HEK293 (cell line): ENCODE data around the gene ATG101.

Experiments used
- CTCF ChIA-PET: fragments of 350-600 bp; formaldehyde crosslinking; extraction: SDS; loops from one replicate; lab custom pipeline; 2021; ENCODE audit warnings: antibody characterized with exemption; lab: Yijun Ruan, JAX
- POLR2A ChIA-PET: fragments of 300-600 bp; formaldehyde crosslinking; extraction: SDS; loops from one replicate; lab custom pipeline; 2020; ENCODE audit warnings: antibody characterized with exemption, inconsistent platforms; lab: Yijun Ruan, JAX
- H3K27ac ChIP-seq: fragments of 200-500 bp; sonication (Bioruptor generic); 2 replicates; pipeline ENCODE4 v1.5.1; 2014; ENCODE audit warnings: low read depth, low read length, control low read depth, inconsistent platforms; ENCODE audit errors: extremely low read depth
- H3K36me3 ChIP-seq, 2 experiments: fragments of 200-500 bp in 1 of 2; sonication (Bioruptor generic) in 1 of 2; 1 replicate in 1 of 2; 2 replicates in 1 of 2; pipeline ENCODE4 v1.5.1; 2014 to 2017; ENCODE audit warnings: inconsistent platforms in 2 of 2, low read length in 2 of 2; ENCODE audit not compliant: control insufficient read depth in 2 of 2, insufficient read depth in 1 of 2
- H3K4me1 ChIP-seq: fragments of 200-500 bp; sonication (Bioruptor generic); 2 replicates; pipeline ENCODE4 v1.5.1; 2014; ENCODE audit warnings: mild to moderate bottlenecking, low read length, inconsistent platforms; ENCODE audit not compliant: control insufficient read depth, insufficient read depth
- H3K4me3 ChIP-seq: 2 replicates; pipeline ENCODE4 v1.5.1; 2011; ENCODE audit warnings: low read depth, mild to moderate bottlenecking, control low read depth, low read length, moderate library complexity
- H3K9me3 ChIP-seq: fragments of 200-500 bp; sonication (Bioruptor generic); 2 replicates; pipeline ENCODE4 v1.5.1; 2014; ENCODE audit warnings: low read depth, low read length, inconsistent platforms; ENCODE audit not compliant: control insufficient read depth, insufficient read depth
- HIC1 ChIP-seq: fragments of 450-650 bp; formaldehyde crosslinking; IDR thresholded peaks from 2 replicates; pipeline ENCODE4 v1.5.1; 2016; ENCODE audit warnings: missing biosample characterization, missing genetic modification characterization
- HOXA7 ChIP-seq: sonication (generic); formaldehyde crosslinking; IDR thresholded peaks from 2 replicates; pipeline ENCODE4 v1.8.1; 2022; ENCODE audit warnings: missing genetic modification reagents, borderline replicate concordance
- KLF1 ChIP-seq: fragments of 450-650 bp; formaldehyde crosslinking; IDR thresholded peaks from 2 replicates; pipeline ENCODE4 v1.5.1; 2016; ENCODE audit warnings: missing biosample characterization, missing genetic modification characterization
- MYNN ChIP-seq: fragments of 450-650 bp; formaldehyde crosslinking; IDR thresholded peaks from 2 replicates; pipeline ENCODE4 v1.5.1; 2016; ENCODE audit warnings: missing biosample characterization, missing genetic modification characterization, borderline replicate concordance
- ZBTB21 ChIP-seq: fragments of 450-650 bp; formaldehyde crosslinking; IDR thresholded peaks from 2 replicates; pipeline ENCODE4 v1.5.1; 2017; ENCODE audit warnings: missing biosample characterization, missing genetic modification characterization
- ZFHX2 ChIP-seq: fragments of 450-650 bp; formaldehyde crosslinking; conservative IDR thresholded peaks from 2 replicates; pipeline ENCODE4 v1.5.1; 2016; ENCODE audit warnings: missing biosample characterization, missing genetic modification characterization
- ZFP37 ChIP-seq: fragments of 450-650 bp; formaldehyde crosslinking; IDR thresholded peaks from 2 replicates; pipeline ENCODE4 v1.5.1; 2016; ENCODE audit warnings: missing biosample characterization, missing genetic modification characterization
- ZNF133 ChIP-seq: fragments of 450-650 bp; formaldehyde crosslinking; IDR thresholded peaks from 2 replicates; pipeline ENCODE4 v1.5.1; 2016; ENCODE audit warnings: missing biosample characterization, missing genetic modification characterization
- ZNF16 ChIP-seq: fragments of 450-650 bp; formaldehyde crosslinking; IDR thresholded peaks from 2 replicates; pipeline ENCODE4 v1.5.1; 2016; ENCODE audit warnings: low read depth, missing biosample characterization, missing genetic modification characterization
- ZNF23 ChIP-seq: fragments of 450-650 bp; formaldehyde crosslinking; IDR thresholded peaks from 2 replicates; pipeline ENCODE4 v1.5.1; 2016; ENCODE audit warnings: missing biosample characterization, missing genetic modification characterization, borderline replicate concordance
- ZNF266 ChIP-seq: fragments of 450-650 bp; formaldehyde crosslinking; IDR thresholded peaks from 2 replicates; pipeline ENCODE4 v1.5.1; 2016; ENCODE audit warnings: missing biosample characterization, missing genetic modification characterization, low read depth
- ZNF423 ChIP-seq: fragments of 450-650 bp; formaldehyde crosslinking; IDR thresholded peaks from 2 replicates; pipeline ENCODE4 v1.5.1; 2016; ENCODE audit warnings: missing biosample characterization, missing genetic modification characterization
- ZNF449 ChIP-seq: fragments of 450-650 bp; formaldehyde crosslinking; IDR thresholded peaks from 2 replicates; pipeline ENCODE4 v1.5.1; 2017; ENCODE audit warnings: missing biosample characterization, mild to moderate bottlenecking, missing genetic modification characterization, moderate library complexity
- ZNF610 ChIP-seq: fragments of 450-650 bp; formaldehyde crosslinking; IDR thresholded peaks from 2 replicates; pipeline ENCODE4 v1.5.1; 2016; ENCODE audit warnings: missing biosample characterization, missing genetic modification characterization, borderline replicate concordance
- ZNF837 ChIP-seq: fragments of 450-650 bp; formaldehyde crosslinking; IDR thresholded peaks from 2 replicates; pipeline ENCODE4 v1.5.1; 2016; ENCODE audit warnings: missing biosample characterization, missing genetic modification characterization
- ZSCAN23 ChIP-seq: fragments of 450-650 bp; formaldehyde crosslinking; IDR thresholded peaks from 2 replicates; pipeline ENCODE4 v1.5.1; 2016; ENCODE audit warnings: missing biosample characterization, missing genetic modification characterization
- TF ChIP-seq, protein P1 (sequence below): fragments of 450-650 bp; formaldehyde crosslinking; IDR thresholded peaks from 2 replicates; pipeline ENCODE4; 2016; ENCODE audit warnings: missing biosample characterization, missing genetic modification characterization
- TF ChIP-seq, protein P2 (sequence below): fragments of 450-650 bp; formaldehyde crosslinking; IDR thresholded peaks from 2 replicates; pipeline ENCODE4 v1.5.1; 2016; ENCODE audit warnings: missing biosample characterization, missing genetic modification characterization, borderline replicate concordance

The ATG101 gene

DNA sequence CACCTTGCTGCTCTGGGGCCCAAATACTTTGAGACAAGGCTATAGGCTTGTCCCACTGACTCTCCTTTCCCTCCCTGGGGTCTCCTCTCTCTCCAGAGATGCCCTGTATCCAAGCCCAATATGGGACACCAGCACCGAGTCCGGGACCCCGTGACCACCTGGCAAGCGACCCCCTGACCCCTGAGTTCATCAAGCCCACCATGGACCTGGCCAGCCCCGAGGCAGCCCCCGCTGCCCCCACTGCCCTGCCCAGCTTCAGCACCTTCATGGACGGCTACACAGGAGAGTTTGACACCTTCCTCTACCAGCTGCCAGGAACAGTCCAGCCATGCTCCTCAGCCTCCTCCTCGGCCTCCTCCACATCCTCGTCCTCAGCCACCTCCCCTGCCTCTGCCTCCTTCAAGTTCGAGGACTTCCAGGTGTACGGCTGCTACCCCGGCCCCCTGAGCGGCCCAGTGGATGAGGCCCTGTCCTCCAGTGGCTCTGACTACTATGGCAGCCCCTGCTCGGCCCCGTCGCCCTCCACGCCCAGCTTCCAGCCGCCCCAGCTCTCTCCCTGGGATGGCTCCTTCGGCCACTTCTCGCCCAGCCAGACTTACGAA, 15.4 kb upstream of the ATG101 start:
- CTCF ChIA-PET = no interaction called here
- POLR2A ChIA-PET = no interaction called here
- Histone ChIP-seq H3K36me3 (peaks cover 0 to 34% of the 10 kb centered on the region in 2 experiments; a peak in 1 of 3 replicates), H3K4me3 (no peak overlapping the region)
- no peak for TF ChIP-seq HOXA7 (CRISPR knock-in tag)
- TF ChIP-seq ZNF266 = no peak
- TF ChIP-seq ZNF423 (tag by site-specific recombination) = no peak
- no peak for TF ChIP-seq KLF1 (tag by site-specific recombination)
- TF ChIP-seq ZNF133 = no peak
- TF ChIP-seq ZFHX2 (tag by site-specific recombination) = no peak
- TF ChIP-seq, all 188 proteins: peak for 0
- Histone ChIP-seq H3K9me3 (no peaks in the 10 kb centered on the region), H3K27ac (no peak overlapping the region), H3K4me1 (peaks cover 11% of the 10 kb centered on the region; the same call in 1 of the 2 replicates)

- Histone ChIP-seq H3K27ac (no peak overlapping the region), H3K4me3 (no peak overlapping the region), H3K36me3 (peaks cover 0 to 38% of the 10 kb centered on the region in 2 experiments; a peak in 1 of 3 replicates), H3K9me3 (no peaks in the 10 kb centered on the region), H3K4me1 (peaks cover 11% of the 10 kb centered on the region; the same call in 1 of the 2 replicates)
- CTCF ChIA-PET = interaction anchor here (0.6 to 34.8 kb wide), 3 partner anchors 28 to 114 kb away, joined by 3 to 794 read pairs (median 5); no protein-coding TSS in a partner anchor
- POLR2A ChIA-PET = no interaction called here
- TF ChIP-seq ZNF610 (tag by site-specific recombination) (no peak), ZNF16 (tag by site-specific recombination) (no peak), MYNN (no peak), ZFP37 (tag by site-specific recombination) (no peak), ZNF449 (no peak), HIC1 (tag by site-specific recombination) (no peak), ZBTB21 (no peak), ZNF23 (tag by site-specific recombination) (no peak), ZNF837 (tag by site-specific recombination) (no peak), ZSCAN23 (tag by site-specific recombination) (no peak)
- TF ChIP-seq, protein P1, sequence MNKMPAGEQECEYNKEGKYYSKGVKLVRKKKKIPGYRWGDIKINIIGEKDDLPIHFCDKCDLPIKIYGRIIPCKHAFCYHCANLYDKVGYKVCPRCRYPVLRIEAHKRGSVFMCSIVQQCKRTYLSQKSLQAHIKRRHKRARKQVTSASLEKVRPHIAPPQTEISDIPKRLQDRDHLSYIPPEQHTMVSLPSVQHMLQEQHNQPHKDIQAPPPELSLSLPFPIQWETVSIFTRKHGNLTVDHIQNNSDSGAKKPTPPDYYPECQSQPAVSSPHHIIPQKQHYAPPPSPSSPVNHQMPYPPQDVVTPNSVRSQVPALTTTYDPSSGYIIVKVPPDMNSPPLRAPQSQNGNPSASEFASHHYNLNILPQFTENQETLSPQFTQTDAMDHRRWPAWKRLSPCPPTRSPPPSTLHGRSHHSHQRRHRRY (tag by site-specific recombination) = no peak
- TF ChIP-seq, protein P2, sequence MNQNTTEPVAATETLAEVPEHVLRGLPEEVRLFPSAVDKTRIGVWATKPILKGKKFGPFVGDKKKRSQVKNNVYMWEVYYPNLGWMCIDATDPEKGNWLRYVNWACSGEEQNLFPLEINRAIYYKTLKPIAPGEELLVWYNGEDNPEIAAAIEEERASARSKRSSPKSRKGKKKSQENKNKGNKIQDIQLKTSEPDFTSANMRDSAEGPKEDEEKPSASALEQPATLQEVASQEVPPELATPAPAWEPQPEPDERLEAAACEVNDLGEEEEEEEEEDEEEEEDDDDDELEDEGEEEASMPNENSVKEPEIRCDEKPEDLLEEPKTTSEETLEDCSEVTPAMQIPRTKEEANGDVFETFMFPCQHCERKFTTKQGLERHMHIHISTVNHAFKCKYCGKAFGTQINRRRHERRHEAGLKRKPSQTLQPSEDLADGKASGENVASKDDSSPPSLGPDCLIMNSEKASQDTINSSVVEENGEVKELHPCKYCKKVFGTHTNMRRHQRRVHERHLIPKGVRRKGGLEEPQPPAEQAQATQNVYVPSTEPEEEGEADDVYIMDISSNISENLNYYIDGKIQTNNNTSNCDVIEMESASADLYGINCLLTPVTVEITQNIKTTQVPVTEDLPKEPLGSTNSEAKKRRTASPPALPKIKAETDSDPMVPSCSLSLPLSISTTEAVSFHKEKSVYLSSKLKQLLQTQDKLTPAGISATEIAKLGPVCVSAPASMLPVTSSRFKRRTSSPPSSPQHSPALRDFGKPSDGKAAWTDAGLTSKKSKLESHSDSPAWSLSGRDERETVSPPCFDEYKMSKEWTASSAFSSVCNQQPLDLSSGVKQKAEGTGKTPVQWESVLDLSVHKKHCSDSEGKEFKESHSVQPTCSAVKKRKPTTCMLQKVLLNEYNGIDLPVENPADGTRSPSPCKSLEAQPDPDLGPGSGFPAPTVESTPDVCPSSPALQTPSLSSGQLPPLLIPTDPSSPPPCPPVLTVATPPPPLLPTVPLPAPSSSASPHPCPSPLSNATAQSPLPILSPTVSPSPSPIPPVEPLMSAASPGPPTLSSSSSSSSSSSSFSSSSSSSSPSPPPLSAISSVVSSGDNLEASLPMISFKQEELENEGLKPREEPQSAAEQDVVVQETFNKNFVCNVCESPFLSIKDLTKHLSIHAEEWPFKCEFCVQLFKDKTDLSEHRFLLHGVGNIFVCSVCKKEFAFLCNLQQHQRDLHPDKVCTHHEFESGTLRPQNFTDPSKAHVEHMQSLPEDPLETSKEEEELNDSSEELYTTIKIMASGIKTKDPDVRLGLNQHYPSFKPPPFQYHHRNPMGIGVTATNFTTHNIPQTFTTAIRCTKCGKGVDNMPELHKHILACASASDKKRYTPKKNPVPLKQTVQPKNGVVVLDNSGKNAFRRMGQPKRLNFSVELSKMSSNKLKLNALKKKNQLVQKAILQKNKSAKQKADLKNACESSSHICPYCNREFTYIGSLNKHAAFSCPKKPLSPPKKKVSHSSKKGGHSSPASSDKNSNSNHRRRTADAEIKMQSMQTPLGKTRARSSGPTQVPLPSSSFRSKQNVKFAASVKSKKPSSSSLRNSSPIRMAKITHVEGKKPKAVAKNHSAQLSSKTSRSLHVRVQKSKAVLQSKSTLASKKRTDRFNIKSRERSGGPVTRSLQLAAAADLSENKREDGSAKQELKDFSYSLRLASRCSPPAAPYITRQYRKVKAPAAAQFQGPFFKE (tag by site-specific recombination) = no peak
These were observed 14.7 kb upstream of the ATG101 start for GRCh38 chr12:52054833-52055730.
